IMR-90 (cell line): ENCODE data around the gene IFNAR2. TPM values are rescaled to one million over a fixed set of nuclear protein-coding genes. Genes with fewer than 3 reads are reported as not detected.

Experiments
- ATAC-seq: fragments of 200-7000 bp; cut with Tn5 transposase; 2 replicates; pipeline ENCODE4 v1.9.1; 2020; ENCODE audit warnings: low read depth, mild to moderate bottlenecking, moderate library complexity
- BruUV-seq: library from RNA; stranded (reverse); fragments of 400-500 nt; replicated peaks from 2 replicates; lab custom pipeline; 2021; lab: Mats Ljungman, UMichigan
- CTCF ChIA-PET: fragments of 300-600 bp; formaldehyde crosslinking; extraction: SDS; loops from one replicate; lab custom pipeline; 2021; ENCODE audit warnings: antibody characterized with exemption; lab: Yijun Ruan, JAX
- POLR2A ChIA-PET: fragments of 300-600 bp; sonication (Branson Sonifier 250); formaldehyde crosslinking; loops from one replicate; lab custom pipeline; 2022; ENCODE audit warnings: antibody characterized with exemption; ENCODE audit not compliant: unreplicated experiment; lab: Charles Lee
- DNase-seq: peaks from one replicate; pipeline ENCODE4 v3.0.0; 2013
- H2AFZ ChIP-seq: replicated peaks from 2 replicates; pipeline ENCODE3; 2013; ENCODE audit warnings: low read length, mild to moderate bottlenecking; ENCODE audit not compliant: poor library complexity
- H2AK5ac ChIP-seq: 2 replicates; pipeline ENCODE4 v1.6.1; 2013; ENCODE audit warnings: low read depth, low read length, inconsistent platforms
- H2AK9ac ChIP-seq: replicated peaks from 2 replicates; pipeline ENCODE3; 2013; ENCODE audit warnings: mild to moderate bottlenecking, low read depth, low read length, moderate library complexity; ENCODE audit not compliant: poor library complexity
- H2BK120ac ChIP-seq: 2 replicates; pipeline ENCODE4 v1.6.1; 2013; ENCODE audit warnings: low read depth, low read length, inconsistent platforms
- H2BK15ac ChIP-seq: 3 replicates; pipeline ENCODE4 v1.6.1; 2013; ENCODE audit warnings: low read depth, low read length, inconsistent platforms
- H2BK20ac ChIP-seq: 2 replicates; pipeline ENCODE4 v1.6.1; 2013; ENCODE audit warnings: low read depth, mild to moderate bottlenecking, inconsistent platforms, low read length, moderate library complexity
- H2BK5ac ChIP-seq: 2 replicates; pipeline ENCODE4 v1.6.1; 2013; ENCODE audit warnings: mild to moderate bottlenecking, low read depth, low read length, inconsistent platforms; ENCODE audit not compliant: poor library complexity, severe bottlenecking
- H3K14ac ChIP-seq: replicated peaks from 2 replicates; pipeline ENCODE4 v1.6.1; 2013; ENCODE audit warnings: low read depth, low read length, inconsistent platforms
- H3K18ac ChIP-seq: 2 replicates; pipeline ENCODE4 v1.6.1; 2013; ENCODE audit warnings: low read depth, low read length, control low read depth
- H3K23ac ChIP-seq: 2 replicates; pipeline ENCODE4 v1.6.1; 2013; ENCODE audit warnings: low read depth, low read length, inconsistent platforms
- H3K27ac ChIP-seq: 2 replicates; pipeline ENCODE4 v1.5.1; 2013; ENCODE audit warnings: mild to moderate bottlenecking, control low read depth, low read length; ENCODE audit not compliant: insufficient read depth
- H3K27me3 ChIP-seq: 2 replicates; pipeline ENCODE4 v1.6.1; 2013; ENCODE audit warnings: low read length; ENCODE audit not compliant: control insufficient read depth, insufficient read depth
- H3K36me3 ChIP-seq: 2 replicates; pipeline ENCODE4 v1.6.1; 2013; ENCODE audit warnings: low read length, mixed read lengths; ENCODE audit not compliant: control insufficient read depth, insufficient read depth
- H3K4ac ChIP-seq: 2 replicates; pipeline ENCODE4 v1.6.1; 2013; ENCODE audit warnings: low read depth, low read length, inconsistent platforms
- H3K4me1 ChIP-seq: 2 replicates; pipeline ENCODE4 v1.6.1; 2013; ENCODE audit warnings: low read length, mixed read lengths; ENCODE audit not compliant: control insufficient read depth, insufficient read depth
- H3K4me2 ChIP-seq: 2 replicates; pipeline ENCODE4 v1.6.1; 2013; ENCODE audit warnings: low read depth, mild to moderate bottlenecking, control low read depth, low read length, moderate library complexity
- H3K4me3 ChIP-seq: 2 replicates; pipeline ENCODE4 v1.5.1; 2013; ENCODE audit warnings: low read depth, mild to moderate bottlenecking, control low read depth, low read length, moderate library complexity; ENCODE audit not compliant: insufficient read depth
- H3K56ac ChIP-seq: 2 replicates; pipeline ENCODE4 v1.6.1; 2013; ENCODE audit warnings: low read length, inconsistent platforms; ENCODE audit not compliant: insufficient read depth; ENCODE audit errors: extremely low read depth
- H3K79me1 ChIP-seq, 2 experiments: 2 replicates each; pipeline ENCODE4 v1.6.1; 2013; ENCODE audit warnings: low read length in 2 of 2, inconsistent platforms in 1 of 2, low read depth in 1 of 2
- H3K9ac ChIP-seq: 2 replicates; pipeline ENCODE4 v1.6.1; 2013; ENCODE audit warnings: low read depth, low read length, control low read depth
- H3K9me1 ChIP-seq: 2 replicates; pipeline ENCODE4 v1.6.1; 2013; ENCODE audit warnings: low read length, inconsistent platforms; ENCODE audit not compliant: insufficient read depth
- H3K9me3 ChIP-seq: 2 replicates; pipeline ENCODE4 v1.6.1; 2013; ENCODE audit warnings: low read length; ENCODE audit not compliant: control insufficient read depth, insufficient read depth
- H4K20me1 ChIP-seq: 2 replicates; pipeline ENCODE4 v1.6.1; 2013; ENCODE audit warnings: low read length, inconsistent platforms; ENCODE audit not compliant: insufficient read depth
- H4K5ac ChIP-seq: 2 replicates; pipeline ENCODE4 v1.6.1; 2013; ENCODE audit warnings: mild to moderate bottlenecking, low read depth, low read length, control low read depth
- H4K8ac ChIP-seq, 2 experiments: 2 replicates each; pipeline ENCODE4 v1.6.1; 2013; ENCODE audit warnings: low read depth in 2 of 2, low read length in 2 of 2, control low read depth in 1 of 2, inconsistent platforms in 1 of 2
- H4K91ac ChIP-seq: 2 replicates; pipeline ENCODE4 v1.6.1; 2013; ENCODE audit warnings: low read depth, low read length, inconsistent platforms; ENCODE audit not compliant: insufficient read depth
- CEBPB ChIP-seq: IDR thresholded peaks from 2 replicates; pipeline ENCODE4 v1.6.1; 2012; ENCODE audit warnings: low read depth, low read length, improper control_type of control experiment
- CHD1 ChIP-seq: IDR thresholded peaks from 2 replicates; pipeline ENCODE4 v1.6.1; 2012; ENCODE audit warnings: low read depth, low read length, improper control_type of control experiment
- FOS ChIP-seq: fragments of 150-350 bp; IDR thresholded peaks from 2 replicates; pipeline ENCODE4 v1.6.1; 2016; ENCODE audit warnings: low read depth, low read length
- MAFK ChIP-seq: IDR thresholded peaks from 2 replicates; pipeline ENCODE4 v1.6.1; 2012; ENCODE audit warnings: low read depth, low read length, improper control_type of control experiment
- MAZ ChIP-seq: IDR thresholded peaks from 2 replicates; pipeline ENCODE4 v1.6.1; 2012; ENCODE audit warnings: low read depth, mild to moderate bottlenecking, low read length, improper control_type of control experiment, moderate library complexity, borderline replicate concordance
- MXI1 ChIP-seq: IDR thresholded peaks from 2 replicates; pipeline ENCODE4 v1.6.1; 2012; ENCODE audit warnings: low read depth, mild to moderate bottlenecking, low read length, moderate library complexity, borderline replicate concordance
- NFE2L2 ChIP-seq: fragments of 150-350 bp; IDR thresholded peaks from 2 replicates; pipeline ENCODE4 v1.6.1; 2016; ENCODE audit warnings: low read depth, mild to moderate bottlenecking, low read length
- POLR2A ChIP-seq: IDR thresholded peaks from 2 replicates; pipeline ENCODE4 v1.6.1; 2012; ENCODE audit warnings: mild to moderate bottlenecking, low read depth, low read length
- RAD21 ChIP-seq: IDR thresholded peaks from 2 replicates; pipeline ENCODE4 v1.6.1; 2012; ENCODE audit warnings: low read length, improper control_type of control experiment
- RCOR1 ChIP-seq: IDR thresholded peaks from 2 replicates; pipeline ENCODE4 v1.6.1; 2012; ENCODE audit warnings: mild to moderate bottlenecking, low read length, improper control_type of control experiment; ENCODE audit not compliant: insufficient replicate concordance
- RFX5 ChIP-seq: IDR thresholded peaks from 2 replicates; pipeline ENCODE4 v1.8.0; 2012; ENCODE audit warnings: low read depth, mild to moderate bottlenecking, low read length, moderate library complexity
- SMC3 ChIP-seq: fragments of 150-350 bp; IDR thresholded peaks from 2 replicates; pipeline ENCODE4 v1.6.1; 2016; ENCODE audit warnings: low read depth, mild to moderate bottlenecking, antibody characterized with exemption, low read length, moderate library complexity
- WGBS, 2 experiments: methylation state at CpG; one replicate each; pipeline versions ENCODE4 v1.1.5 to v1.1.7; 2013; ENCODE audit warnings: missing lambda C conversion rate in 2 of 2; ENCODE audit not compliant: insufficient read length in 1 of 2; ENCODE audit errors: extremely low coverage in 2 of 2; 5-methylcytosine and 5-hydroxymethylcytosine counted together
- dilution Hi-C: fragments of 300-500 bp; cut with HindIII; formaldehyde crosslinking; loops from one replicate; pipeline ENCODE4 v1.14.3; 2018; ENCODE audit warnings: low sequenced_read_pairs; ENCODE audit not compliant: unreplicated experiment
- in situ Hi-C: fragments of 300-500 bp; cut with MboI; formaldehyde crosslinking; loops from 3 replicates; pipeline ENCODE4 v1.14.3; 2019; ENCODE audit warnings: low sequenced_read_pairs, inconsistent platforms, mixed read lengths
- intact Hi-C: fragments of 100-400 bp; cut with micrococcal nuclease; formaldehyde crosslinking; loops from 2 replicates; pipeline ENCODE4 v1.10.0; 2022
- polyA plus RNA-seq, 3 experiments: library from polyadenylated mRNA; depleted of rRNA; stranded (reverse); fragments of >200 nt; gene quantifications; 2 replicates each; pipeline ENCODE4 v1.2.3, GENCODE V29; 2012; ENCODE audit warnings: low replicate concordance in 1 of 3
- total RNA-seq: library from RNA; depleted of rRNA; stranded (reverse); fragments of >200 nt; gene quantifications from 2 replicates; pipeline ENCODE4 v1.2.3, GENCODE V29; 2012
- TF ChIP-seq, protein P1 (sequence below): fragments of 150-350 bp; IDR thresholded peaks from 2 replicates; pipeline ENCODE4 v1.6.1; 2017; ENCODE audit warnings: mild to moderate bottlenecking, antibody characterized with exemption, low read length, low read depth
- TF ChIP-seq, protein P2 (sequence below): fragments of 150-350 bp; IDR thresholded peaks from 2 replicates; pipeline ENCODE4 v1.6.1; 2016; ENCODE audit warnings: low read depth, mild to moderate bottlenecking, low read length, moderate library complexity, borderline replicate concordance

The IFNAR2 gene
- total and polyA plus RNA-seq, 2 of the 4 experiments (the other 2 are of a cell fraction), result 6.3 to 13.9 TPM

DNA sequence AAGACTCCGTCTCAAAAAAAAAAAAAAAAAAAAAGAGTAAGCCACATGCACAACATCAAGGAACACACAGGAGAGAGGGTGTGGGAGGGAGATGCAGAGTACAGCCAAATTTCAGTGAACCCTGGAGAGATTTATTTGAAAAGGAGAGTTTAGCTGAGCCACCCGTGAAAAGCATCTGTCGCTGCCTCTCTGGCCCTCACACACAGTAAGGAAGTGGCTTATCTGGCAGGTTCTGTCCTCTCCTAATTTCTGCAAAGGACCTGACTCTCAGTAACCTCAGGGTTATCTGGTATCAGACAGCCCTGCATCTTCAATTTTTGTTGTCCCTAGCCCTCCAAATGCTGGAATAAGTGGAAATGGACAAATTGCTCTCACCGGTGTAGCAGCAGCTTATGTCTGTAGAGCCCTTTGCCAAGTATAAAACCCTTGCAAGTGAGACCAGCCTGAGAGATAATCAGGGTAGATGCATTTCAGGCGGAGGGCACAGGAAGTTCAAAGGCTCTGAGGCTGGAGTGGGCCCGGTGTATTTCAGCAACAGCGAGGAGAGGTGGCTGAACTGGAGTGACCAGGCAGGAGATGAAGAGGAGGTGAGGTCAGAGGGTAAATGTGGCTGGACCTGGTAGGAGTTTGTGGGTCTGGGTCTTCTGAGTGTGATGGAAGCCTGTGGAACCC, 19.7 kb downstream of the IFNAR2 start:
- Histone ChIP-seq H3K27me3 (no peaks in the 10 kb centered on the region), H3K27ac (no peak overlapping the region), H3K4me2 (no peak overlapping the region), H3K4me1 (no peaks in the 10 kb centered on the region), H3K23ac (no peak overlapping the region), H3K4ac (no peak overlapping the region), H3K9ac (no peak overlapping the region), H4K8ac (no peak overlapping the region), H3K9me3 (no peaks in the 10 kb centered on the region), H3K4me3 (no peak overlapping the region), H4K91ac (no peak overlapping the region), H2BK15ac (no peak overlapping the region), H3K18ac (no peak overlapping the region), H4K5ac (no peak overlapping the region), H2BK120ac (no peak overlapping the region), H4K20me1 (no peaks in the 10 kb centered on the region), H3K79me1 (no peaks in the 10 kb centered on the region), H3K56ac (no peak overlapping the region), H3K36me3 (peaks cover 53% of the 10 kb centered on the region), H2AFZ (no peak overlapping the region), H2BK20ac (no peak overlapping the region), H2AK5ac (no peak overlapping the region), H2BK5ac (no peak overlapping the region), H2AK9ac (no peak overlapping the region), H3K14ac (no peak overlapping the region), H3K9me1 (0 out of 2 replicates have a peak, but pooled peaks cover 4% of the 10 kb centered on the region)
- WGBS, 2 experiments, result 100% methylated on average over 2 of the region's 7 CpGs; no CpG with 5 or more reads in 1 of the 2 experiments
- no TSS peak for BruUV-seq
- ChIA-PET POLR2A (no interaction called here), CTCF (no interaction called here)
- no peak for TF ChIP-seq SMC3
- no peak for TF ChIP-seq RAD21
- TF ChIP-seq RFX5, result no peak
- TF ChIP-seq, protein P1, sequence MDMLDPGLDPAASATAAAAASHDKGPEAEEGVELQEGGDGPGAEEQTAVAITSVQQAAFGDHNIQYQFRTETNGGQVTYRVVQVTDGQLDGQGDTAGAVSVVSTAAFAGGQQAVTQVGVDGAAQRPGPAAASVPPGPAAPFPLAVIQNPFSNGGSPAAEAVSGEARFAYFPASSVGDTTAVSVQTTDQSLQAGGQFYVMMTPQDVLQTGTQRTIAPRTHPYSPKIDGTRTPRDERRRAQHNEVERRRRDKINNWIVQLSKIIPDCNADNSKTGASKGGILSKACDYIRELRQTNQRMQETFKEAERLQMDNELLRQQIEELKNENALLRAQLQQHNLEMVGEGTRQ, result no peak
- TF ChIP-seq MAZ, result no peak
- no peak for TF ChIP-seq NFE2L2
- no peak for TF ChIP-seq CEBPB
- TF ChIP-seq RCOR1, result no peak
- no peak for TF ChIP-seq MAFK
- no peak for TF ChIP-seq FOS
- no peak for TF ChIP-seq MXI1
- TF ChIP-seq CHD1, result no peak
- TF ChIP-seq POLR2A, result no peak
- TF ChIP-seq, protein P2, sequence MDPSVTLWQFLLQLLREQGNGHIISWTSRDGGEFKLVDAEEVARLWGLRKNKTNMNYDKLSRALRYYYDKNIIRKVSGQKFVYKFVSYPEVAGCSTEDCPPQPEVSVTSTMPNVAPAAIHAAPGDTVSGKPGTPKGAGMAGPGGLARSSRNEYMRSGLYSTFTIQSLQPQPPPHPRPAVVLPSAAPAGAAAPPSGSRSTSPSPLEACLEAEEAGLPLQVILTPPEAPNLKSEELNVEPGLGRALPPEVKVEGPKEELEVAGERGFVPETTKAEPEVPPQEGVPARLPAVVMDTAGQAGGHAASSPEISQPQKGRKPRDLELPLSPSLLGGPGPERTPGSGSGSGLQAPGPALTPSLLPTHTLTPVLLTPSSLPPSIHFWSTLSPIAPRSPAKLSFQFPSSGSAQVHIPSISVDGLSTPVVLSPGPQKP, result no peak
- dilution Hi-C loops (no loop called here), in situ Hi-C loops (no loop called here), intact Hi-C loops (no loop called here)
- ATAC-seq (no peak), DNase-seq (no peak)
